BLaER1 treated with 17β-estradiol and CSF1 and Interleukin-3, amounts not matched to agents 10 nM and 100 nM (cell line): ENCODE results near the gene ITGB2.

ENCODE experiments used
- H3K27ac ChIP-seq, 11 experiments: shearing (Covaris generic); formaldehyde crosslinking; 2 replicates each; pipeline ENCODE4 v1.8.1; 2022
- H3K27me3 ChIP-seq, 11 experiments: shearing (Covaris generic); formaldehyde crosslinking; 2 replicates each; pipeline ENCODE4 v1.8.1; 2022
- H3K36me3 ChIP-seq, 11 experiments: shearing (Covaris generic); formaldehyde crosslinking; 2 replicates each; pipeline ENCODE4 v1.8.1; 2022
- H3K4me1 ChIP-seq, 10 experiments: shearing (Covaris generic); formaldehyde crosslinking; 2 replicates each; pipeline ENCODE4 v1.8.1; 2022
- H3K4me2 ChIP-seq, 11 experiments: shearing (Covaris generic); formaldehyde crosslinking; 2 replicates each; pipeline ENCODE4 v1.8.1; 2022
- H3K4me3 ChIP-seq, 10 experiments: shearing (Covaris generic); formaldehyde crosslinking; 2 replicates each; pipeline ENCODE4 v1.8.1; 2022
- H3K9ac ChIP-seq, 11 experiments: shearing (Covaris generic); formaldehyde crosslinking; 2 replicates each; pipeline ENCODE4 v1.8.1; 2022
- H3K9me3 ChIP-seq, 11 experiments: shearing (Covaris generic); formaldehyde crosslinking; replicated peaks in 1 of 11; 2 replicates each; pipeline ENCODE4 v1.8.1; 2022
- H4K20me1 ChIP-seq, 11 experiments: shearing (Covaris generic); formaldehyde crosslinking; 2 replicates each; pipeline ENCODE4 v1.8.1; 2022
- Cebpa-rat ChIP-seq, 11 experiments: shearing (Covaris generic); IDR thresholded peaks; 2 replicates each; pipeline ENCODE4 v1.8.1; 2022

Gene ITGB2

GRCh38 chr21:44952116-44952928, 31.6 kb upstream of the ITGB2 start:
- TF ChIP-seq Cebpa-rat (IDR thresholded peaks at IDR 0.05): no peak
- peak overlapping the region in 4 of 11 experiments; percentile 55 to 76 (median 62); a peak in 7 of 22 replicates for H3K27ac ChIP-seq
- H3K9me3 ChIP-seq: no peaks in the 10 kb centered on the region
- peak overlapping the region in 3 of 10 experiments; percentile 35 to 49 (median 37); a peak in 5 of 20 replicates for H3K4me3 ChIP-seq
- H3K4me1 ChIP-seq: peaks cover 52 to 100% (median 95%) of the 10 kb centered on the region in 10 experiments
- peak overlapping the region; percentile 45 to 97 (median 90) for H3K4me2 ChIP-seq
- H3K9ac ChIP-seq: peak overlapping the region in 7 of 11 experiments; percentile 0 to 72 (median 39); a peak in 10 of 22 replicates
- H4K20me1 ChIP-seq: peaks cover 91 to 100% (median 100%) of the 10 kb centered on the region in 11 experiments
- peaks cover 11 to 72% (median 56%) of the 10 kb centered on the region in 11 experiments; a peak in 21 of 22 replicates for H3K36me3 ChIP-seq
- peaks cover 0 to 74% (median 0%) of the 10 kb centered on the region in 11 experiments; a peak in 9 of 22 replicates for H3K27me3 ChIP-seq

GRCh38 chr21:44951186-44951915, 30.7 kb upstream of the ITGB2 start:
- H3K36me3 ChIP-seq: peaks cover 15 to 68% (median 56%) of the 10 kb centered on the region in 11 experiments; a peak in 21 of 22 replicates
- TF ChIP-seq Cebpa-rat (IDR thresholded peaks at IDR 0.05): no peak
- H3K4me1 ChIP-seq: peaks cover 51 to 100% (median 95%) of the 10 kb centered on the region in 10 experiments
- H3K27ac ChIP-seq: peak overlapping the region in 1 of 11 experiments; percentile 50; a peak in 3 of 22 replicates
- peak overlapping the region in 4 of 11 experiments; percentile 7 to 54 (median 38); a peak in 3 of 22 replicates for H3K9ac ChIP-seq
- H4K20me1 ChIP-seq: peaks cover 91 to 100% (median 100%) of the 10 kb centered on the region in 11 experiments
- no peaks in the 10 kb centered on the region for H3K9me3 ChIP-seq
- no peak overlapping the region for H3K4me3 ChIP-seq
- peak overlapping the region in 9 of 11 experiments; percentile 31 to 97 (median 86); a peak in 18 of 22 replicates for H3K4me2 ChIP-seq
- H3K27me3 ChIP-seq: peaks cover 0 to 67% (median 0%) of the 10 kb centered on the region in 11 experiments; a peak in 7 of 22 replicates

GRCh38 chr21:44950351-44950750, 29.7 kb upstream of the ITGB2 start:
- Histone ChIP-seq H3K27me3 (peaks cover 0 to 67% (median 0%) of the 10 kb centered on the region in 11 experiments; a peak in 7 of 22 replicates), H3K36me3 (peaks cover 21 to 73% (median 58%) of the 10 kb centered on the region in 11 experiments; a peak in 21 of 22 replicates), H3K27ac (no peak overlapping the region), H3K4me3 (no peak overlapping the region), H3K9ac (peak overlapping the region in 2 of 11 experiments; percentile 27 to 32; a peak in 4 of 22 replicates), H4K20me1 (peaks cover 89 to 100% (median 100%) of the 10 kb centered on the region in 11 experiments), H3K4me1 (peaks cover 51 to 100% (median 95%) of the 10 kb centered on the region in 10 experiments), H3K4me2 (peak overlapping the region in 9 of 11 experiments; percentile 23 to 97 (median 86); a peak in 18 of 22 replicates), H3K9me3 (no peaks in the 10 kb centered on the region)
- no peak for TF ChIP-seq Cebpa-rat (IDR thresholded peaks at IDR 0.05)

- no peaks in the 10 kb centered on the region for H3K9me3 ChIP-seq
- peaks cover 27 to 78% (median 64%) of the 10 kb centered on the region in 11 experiments for H3K36me3 ChIP-seq
- 0 out of 22 replicates have a peak overlapping the region, but pooled peaks of 1 of the 11 experiments have one; percentile 25 for H3K9ac ChIP-seq
- peak overlapping the region in 10 of 11 experiments; percentile 1 to 97 (median 78); a peak in 16 of 22 replicates for H3K4me2 ChIP-seq
- peaks cover 89 to 100% (median 100%) of the 10 kb centered on the region in 11 experiments for H4K20me1 ChIP-seq
- peaks cover 47 to 100% (median 95%) of the 10 kb centered on the region in 10 experiments for H3K4me1 ChIP-seq
- H3K27me3 ChIP-seq: peaks cover 0 to 67% (median 0%) of the 10 kb centered on the region in 11 experiments; a peak in 7 of 22 replicates
- no peak overlapping the region for H3K4me3 ChIP-seq
- TF ChIP-seq Cebpa-rat (IDR thresholded peaks at IDR 0.05): no peak
- no peak overlapping the region for H3K27ac ChIP-seq
Measured at GRCh38 chr21:44949779-44950198, 29.1 kb upstream of the ITGB2 start.

- H3K9me3 ChIP-seq: no peaks in the 10 kb centered on the region
- H3K4me1 ChIP-seq: peaks cover 42 to 100% (median 95%) of the 10 kb centered on the region in 10 experiments
- H3K4me3 ChIP-seq: no peak overlapping the region
- H3K36me3 ChIP-seq: peaks cover 32 to 79% (median 66%) of the 10 kb centered on the region in 11 experiments
- H3K27me3 ChIP-seq: peaks cover 0 to 64% (median 0%) of the 10 kb centered on the region in 11 experiments; a peak in 7 of 22 replicates
- H3K9ac ChIP-seq: 0 out of 22 replicates have a peak overlapping the region, but pooled peaks of 3 of the 11 experiments have one; percentile 1 to 25 (median 18)
- H3K4me2 ChIP-seq: peak overlapping the region in 10 of 11 experiments; percentile 1 to 97 (median 78); a peak in 16 of 22 replicates
- H3K27ac ChIP-seq: no peak overlapping the region
- no peak for TF ChIP-seq Cebpa-rat (IDR thresholded peaks at IDR 0.05)
- peaks cover 89 to 100% (median 100%) of the 10 kb centered on the region in 11 experiments for H4K20me1 ChIP-seq
Measured at GRCh38 chr21:44949161-44949778, 28.6 kb upstream of the ITGB2 start.

GRCh38 chr21:44948426-44949120, 27.9 kb upstream of the ITGB2 start:
- H3K9me3 ChIP-seq: no peaks in the 10 kb centered on the region
- H3K27ac ChIP-seq: no peak overlapping the region
- 0 out of 22 replicates have a peak overlapping the region, but pooled peaks of 2 of the 11 experiments have one; percentile 1 to 25 for H3K9ac ChIP-seq
- H3K36me3 ChIP-seq: peaks cover 39 to 83% (median 68%) of the 10 kb centered on the region in 11 experiments
- H3K4me2 ChIP-seq: peak overlapping the region in 8 of 11 experiments; percentile 6 to 97 (median 80); a peak in 13 of 22 replicates
- peaks cover 38 to 100% (median 95%) of the 10 kb centered on the region in 10 experiments for H3K4me1 ChIP-seq
- H3K4me3 ChIP-seq: no peak overlapping the region
- H4K20me1 ChIP-seq: peaks cover 89 to 100% (median 100%) of the 10 kb centered on the region in 11 experiments
- no peak for TF ChIP-seq Cebpa-rat (IDR thresholded peaks at IDR 0.05)
- H3K27me3 ChIP-seq: peaks cover 0 to 57% (median 0%) of the 10 kb centered on the region in 11 experiments; a peak in 7 of 22 replicates

- H3K9me3 ChIP-seq: no peaks in the 10 kb centered on the region
- peaks cover 43 to 89% (median 68%) of the 10 kb centered on the region in 11 experiments for H3K36me3 ChIP-seq
- TF ChIP-seq Cebpa-rat (IDR thresholded peaks at IDR 0.05): no peak
- no peak overlapping the region for H3K27ac ChIP-seq
- H3K4me2 ChIP-seq: peak overlapping the region in 8 of 11 experiments; percentile 81 to 97 (median 92); a peak in 14 of 22 replicates
- no peak overlapping the region for H3K4me3 ChIP-seq
- H4K20me1 ChIP-seq: peaks cover 89 to 100% (median 100%) of the 10 kb centered on the region in 11 experiments
- peaks cover 38 to 100% (median 95%) of the 10 kb centered on the region in 10 experiments for H3K4me1 ChIP-seq
- H3K27me3 ChIP-seq: peaks cover 0 to 51% (median 0%) of the 10 kb centered on the region in 11 experiments; a peak in 7 of 22 replicates
- peak overlapping the region in 2 of 11 experiments; percentile 42 to 65; a peak in 1 of 22 replicates for H3K9ac ChIP-seq
Measured at GRCh38 chr21:44947930-44948331, 27.2 kb upstream of the ITGB2 start.
